SK-N-SH (cell line): ENCODE results near the gene TRIP4. TPM values are rescaled to one million over a fixed set of nuclear protein-coding genes. Genes with fewer than 3 reads are reported as not detected.

Source experiments
- CTCF ChIA-PET: fragments of 300-600, 350-600 bp; formaldehyde crosslinking; extraction: SDS; loops from one replicate; lab custom pipeline; 2021; lab: Yijun Ruan, JAX
- POLR2A ChIA-PET: fragments of 350-600 bp; sonication (Branson Sonifier 250); formaldehyde crosslinking; extraction: SDS; loops from one replicate; lab custom pipeline; 2020; ENCODE audit warnings: antibody characterized with exemption, inconsistent platforms; lab: Yijun Ruan, JAX
- DNase-seq: peaks from one replicate; pipeline ENCODE4 v3.0.0; 2012
- H2AFZ ChIP-seq: fragments of 200-600 bp; sonication (generic); 2 replicates; pipeline ENCODE4 v1.8.1; 2016; ENCODE audit warnings: antibody characterized with exemption, mild to moderate bottlenecking, low read depth
- H3F3A ChIP-seq: fragments of 200-600 bp; sonication (generic); replicated peaks from 2 replicates; pipeline ENCODE3; 2016; ENCODE audit warnings: antibody characterized with exemption, mild to moderate bottlenecking; ENCODE audit not compliant: insufficient read depth
- H3K27ac ChIP-seq, 2 experiments: fragments of 200-500 bp in 1 of 2; fragments of 200-600 bp in 1 of 2; sonication (Bioruptor generic) in 1 of 2; sonication (generic), shearing (Covaris generic) in 1 of 2; 2 replicates each; pipeline versions ENCODE4 v1.5.1 to v1.6.1; 2014 to 2016; ENCODE audit warnings: low read depth in 2 of 2, inconsistent platforms in 1 of 2, low read length in 1 of 2, mild to moderate bottlenecking in 1 of 2, mixed read lengths in 1 of 2
- H3K27me3 ChIP-seq: fragments of 200-600 bp; sonication (generic), shearing (Covaris generic); 2 replicates; pipeline ENCODE4 v1.6.1; 2016; ENCODE audit warnings: mixed run types; ENCODE audit not compliant: insufficient read depth
- H3K36me3 ChIP-seq, 2 experiments: fragments of 200-500 bp in 1 of 2; fragments of 200-600 bp in 1 of 2; sonication (Bioruptor generic) in 1 of 2; sonication (generic) in 1 of 2; replicated peaks in 1 of 2; 2 replicates each; pipeline versions ENCODE3 to v1.5.1; 2014 to 2016; ENCODE audit warnings: low read length in 1 of 2, mild to moderate bottlenecking in 1 of 2; ENCODE audit not compliant: insufficient read depth in 2 of 2, control insufficient read depth in 1 of 2
- H3K4me1 ChIP-seq, 2 experiments: fragments of 200-500 bp in 1 of 2; fragments of 200-600 bp in 1 of 2; sonication (Bioruptor generic) in 1 of 2; sonication (generic), shearing (Covaris generic) in 1 of 2; 2 replicates each; pipeline versions ENCODE4 v1.5.1 to v1.6.1; 2014 to 2016; ENCODE audit warnings: low read depth in 1 of 2, low read length in 1 of 2, mixed run types in 1 of 2; ENCODE audit not compliant: insufficient read depth in 2 of 2, control insufficient read depth in 1 of 2
- H3K4me2 ChIP-seq: fragments of 200-600 bp; sonication (generic), shearing (Covaris generic); 2 replicates; pipeline ENCODE4 v1.6.1; 2017; ENCODE audit warnings: mixed run types
- H3K4me3 ChIP-seq, 2 experiments: fragments of 200-500 bp in 1 of 2; fragments of 200-600 bp in 1 of 2; sonication (Bioruptor generic) in 1 of 2; sonication (generic), shearing (Covaris generic) in 1 of 2; 2 replicates each; pipeline versions ENCODE4 v1.5.1 to v1.8.1; 2014 to 2016; ENCODE audit warnings: low read depth in 2 of 2, inconsistent platforms in 1 of 2, low read length in 1 of 2, mild to moderate bottlenecking in 1 of 2, mixed read lengths in 1 of 2, moderate library complexity in 1 of 2
- H3K79me2 ChIP-seq: fragments of 200-600 bp; sonication (generic); 2 replicates; pipeline ENCODE4 v1.8.1; 2017; ENCODE audit warnings: mild to moderate bottlenecking; ENCODE audit not compliant: insufficient read depth
- H3K9ac ChIP-seq: fragments of 200-600 bp; sonication (generic); 2 replicates; pipeline ENCODE4 v1.6.1; 2017; ENCODE audit warnings: mixed run types
- H3K9me2 ChIP-seq: fragments of 200-600 bp; sonication (generic); 2 replicates; pipeline ENCODE4 v1.6.1; 2017; ENCODE audit warnings: mixed run types
- H3K9me3 ChIP-seq: fragments of 200-600 bp; sonication (generic); 2 replicates; pipeline ENCODE4 v1.6.1; 2017; ENCODE audit warnings: mixed run types, mild to moderate bottlenecking, moderate library complexity
- H4K20me1 ChIP-seq: fragments of 200-600 bp; sonication (generic); 2 replicates; pipeline ENCODE4 v1.6.1; 2017; ENCODE audit warnings: mild to moderate bottlenecking, mixed run types; ENCODE audit not compliant: insufficient read depth
- CTCF ChIP-seq: fragments of 200-600 bp; sonication (generic); IDR thresholded peaks from 2 replicates; pipeline ENCODE4 v1.6.1; 2017; ENCODE audit warnings: antibody characterized with exemption, mild to moderate bottlenecking, moderate library complexity
- EZH2phosphoT487 ChIP-seq: fragments of 200-600 bp; sonication (generic); IDR thresholded peaks from 2 replicates; pipeline ENCODE4 v1.6.1; 2017; ENCODE audit warnings: low read depth, mixed run types, mild to moderate bottlenecking, antibody characterized with exemption, moderate library complexity, borderline replicate concordance
- FOXJ3 ChIP-seq: sonication (generic); formaldehyde crosslinking; IDR thresholded peaks from 2 replicates; pipeline ENCODE4 v1.5.1; 2020; ENCODE audit warnings: mild to moderate bottlenecking, missing genetic modification reagents
- FOXM1 ChIP-seq: IDR thresholded peaks from 2 replicates; pipeline ENCODE4 v1.4.0; 2012; ENCODE audit warnings: low read depth, mild to moderate bottlenecking
- GABPA ChIP-seq: IDR thresholded peaks from 2 replicates; pipeline ENCODE4 v1.4.0; 2012; ENCODE audit warnings: low read depth, mild to moderate bottlenecking
- GATA2 ChIP-seq: sonication (generic); formaldehyde crosslinking; IDR thresholded peaks from 2 replicates; pipeline ENCODE4 v1.5.0; 2020; ENCODE audit warnings: mild to moderate bottlenecking, missing genetic modification reagents
- IRF3 ChIP-seq: fragments of 150-350 bp; IDR thresholded peaks from 2 replicates; pipeline ENCODE4 v1.6.1; 2016; ENCODE audit warnings: mild to moderate bottlenecking, low read depth, low read length
- JUND ChIP-seq: IDR thresholded peaks from 2 replicates; pipeline ENCODE4 v1.4.0; 2012
- POLR2AphosphoS5 ChIP-seq: IDR thresholded peaks from 2 replicates; pipeline ENCODE4 v1.6.1; 2012; ENCODE audit warnings: low read depth, low read length
- RAD21 ChIP-seq: IDR thresholded peaks from 2 replicates; pipeline ENCODE4 v1.6.1; 2012; ENCODE audit warnings: mild to moderate bottlenecking, low read length
- RCOR1 ChIP-seq: fragments of 150-350 bp; IDR thresholded peaks from 2 replicates; pipeline ENCODE4 v1.6.1; 2017; ENCODE audit warnings: antibody characterized with exemption, low read length
- RFX5 ChIP-seq: IDR thresholded peaks from 2 replicates; pipeline ENCODE4 v1.6.1; 2012; ENCODE audit warnings: mild to moderate bottlenecking, improper control_type of control experiment, low read length
- RXRA ChIP-seq: IDR thresholded peaks from 2 replicates; pipeline ENCODE4 v1.4.0; 2012; ENCODE audit warnings: low read depth, mild to moderate bottlenecking, borderline replicate concordance
- SMC3 ChIP-seq: IDR thresholded peaks from 2 replicates; pipeline ENCODE4 v1.6.1; 2012; ENCODE audit warnings: low read depth, low read length, improper control_type of control experiment
- USF1 ChIP-seq: IDR thresholded peaks from 2 replicates; pipeline ENCODE4 v1.4.0; 2012; ENCODE audit warnings: low read depth, borderline replicate concordance
- USF2 ChIP-seq: fragments of 150-350 bp; IDR thresholded peaks from 2 replicates; pipeline ENCODE4 v1.6.1; 2017; ENCODE audit warnings: antibody characterized with exemption, low read length, low read depth, borderline replicate concordance
- YY1 ChIP-seq: IDR thresholded peaks from 2 replicates; pipeline ENCODE4 v1.4.0; 2012; ENCODE audit warnings: low read depth, mild to moderate bottlenecking
- ZBTB33 ChIP-seq: IDR thresholded peaks from 2 replicates; pipeline ENCODE4 v1.4.0; 2012; ENCODE audit warnings: low read depth, borderline replicate concordance
- WGBS: methylation state at CpG from one replicate; pipeline ENCODE4 v1.1.6; 2017; ENCODE audit warnings: low lambda C conversion rate; 5-methylcytosine and 5-hydroxymethylcytosine counted together
- polyA plus RNA-seq, 3 experiments: library from polyadenylated mRNA; depleted of rRNA; stranded (reverse); fragments of >200 nt; gene quantifications; 2 replicates each; pipeline ENCODE4 v1.2.3, GENCODE V29; 2012

Gene TRIP4
- polyA plus RNA-seq, 1 of the 3 experiments (the other 2 are of a cell fraction) = 14.5 TPM

GRCh38 chr15:64456634-64457108, 69.0 kb downstream of the TRIP4 start:
- H3K9ac ChIP-seq = no peak overlapping the region
- POLR2A ChIA-PET = no interaction called here
- H3K4me2 ChIP-seq = no peak overlapping the region
- TF ChIP-seq JUND (no peak), RCOR1 (no peak), ZBTB33 (no peak), YY1 (no peak), RXRA (no peak), GABPA (no peak), SMC3 (no peak), RFX5 (no peak), EZH2phosphoT487 (no peak), CTCF (no peak), FOXJ3 (CRISPR knock-in tag) (no peak), POLR2AphosphoS5 (no peak), FOXM1 (no peak), IRF3 (no peak), GATA2 (no peak), USF2 (no peak), RAD21 (no peak), USF1 (no peak)
- H3K9me2 ChIP-seq = no peaks in the 10 kb centered on the region
- peaks cover 12% of the 10 kb centered on the region for H3F3A ChIP-seq
- H3K27ac ChIP-seq = no peak overlapping the region
- H2AFZ ChIP-seq = no peak overlapping the region
- H4K20me1 ChIP-seq = peaks cover 4% of the 10 kb centered on the region; the same call in 1 of the 2 replicates
- CTCF ChIA-PET = interaction anchor here (0.9 to 1.4 kb wide), 3 partner anchors 75 to 225 kb away, joined by 3 read pairs; no protein-coding TSS in a partner anchor
- no peak overlapping the region for H3K4me3 ChIP-seq
- H3K79me2 ChIP-seq = peaks cover 6% of the 10 kb centered on the region
- H3K9me3 ChIP-seq = no peaks in the 10 kb centered on the region
- no peak for DNase-seq
- H3K36me3 ChIP-seq = peaks cover 24 to 32% of the 10 kb centered on the region in 2 experiments
- H3K4me1 ChIP-seq = peaks cover 6 to 21% of the 10 kb centered on the region in 2 experiments
- no peaks in the 10 kb centered on the region for H3K27me3 ChIP-seq
- 95% methylated on average over 1 of the region's 1 CpG for WGBS
